Hepatocyte (in vitro differentiated cells): ENCODE data around the gene SETX.

Experiments
- EZH2 ChIP-seq: fragments of 200-600 bp; sonication (generic); IDR thresholded peaks from 2 replicates; pipeline ENCODE4 v1.6.1; 2016; ENCODE audit warnings: antibody characterized with exemption, mild to moderate bottlenecking, borderline replicate concordance
- EZH2phosphoT487 ChIP-seq: fragments of 200-600 bp; sonication (generic); IDR thresholded peaks from one replicate; pipeline ENCODE4 v1.6.1; 2018; ENCODE audit warnings: antibody characterized with exemption, mild to moderate bottlenecking, low read depth, moderate library complexity; ENCODE audit not compliant: unreplicated experiment, severe bottlenecking

DNA sequence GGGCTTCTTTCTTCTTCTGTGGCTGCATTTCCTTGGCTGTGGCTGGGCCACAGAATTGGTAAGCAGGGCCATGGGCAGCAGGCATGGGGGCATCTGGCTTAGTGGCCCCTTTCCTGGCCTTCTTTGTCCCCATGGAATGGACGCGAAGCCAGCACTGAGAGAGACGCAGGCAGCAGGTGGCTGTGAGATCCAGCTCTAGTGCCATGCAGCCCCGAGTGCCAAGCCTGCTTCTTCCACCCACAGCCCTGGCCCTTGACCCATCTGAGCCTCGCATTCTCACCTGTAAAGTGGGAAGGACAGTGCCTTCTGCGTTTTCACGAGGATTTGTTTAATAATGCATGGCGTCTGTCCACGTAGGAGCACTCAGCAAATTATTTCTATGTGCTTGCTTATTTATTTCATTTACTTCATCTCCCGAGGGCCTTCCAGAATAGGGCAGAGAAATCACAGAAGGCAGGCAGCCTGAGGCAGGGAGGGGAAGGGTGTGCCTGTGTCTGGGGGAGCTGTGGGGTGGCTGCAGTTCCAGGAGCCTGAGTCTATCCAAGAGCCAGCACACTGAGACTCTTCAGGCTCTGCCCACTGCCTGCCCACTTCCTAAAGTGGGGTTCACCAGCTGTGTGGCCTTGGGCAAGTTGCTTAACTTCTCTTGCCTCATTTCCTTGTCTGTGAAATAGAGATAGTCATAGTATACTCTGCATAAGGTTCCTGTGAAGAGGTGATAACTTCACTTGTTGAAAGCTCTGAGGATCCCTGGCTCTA, 137.7 kb downstream of the SETX start:
- TF ChIP-seq EZH2 (no peak), EZH2phosphoT487 (no peak)
